HL-60 (cell line): ENCODE measurements around the gene PRPSAP2.

Source experiments
- DNase-seq, 2 experiments: peaks; one replicate each; pipeline ENCODE4 v3.0.0-alpha.2; 2010 to 2020; ENCODE audit warnings: low read depth in 1 of 2, low spot score in 1 of 2
- H3K27ac ChIP-seq: fragments of 250-450 bp; sonication (Bioruptor Pico); replicated peaks from 2 replicates; pipeline ENCODE4 v1.5.1; 2020; ENCODE audit warnings: mild to moderate bottlenecking, moderate library complexity
- H3K27me3 ChIP-seq: fragments of 250-450 bp; sonication (Bioruptor Pico); 2 replicates; pipeline ENCODE4 v1.5.1; 2021; ENCODE audit warnings: mild to moderate bottlenecking, moderate library complexity; ENCODE audit not compliant: insufficient read depth, poor library complexity, severe bottlenecking
- H3K4me3 ChIP-seq: replicated peaks from 2 replicates; pipeline ENCODE4 v1.5.1; 2011; ENCODE audit warnings: mild to moderate bottlenecking, control low read depth, low read length; ENCODE audit not compliant: insufficient read depth
- CTCF ChIP-seq: IDR thresholded peaks from one replicate; pipeline ENCODE4 v1.5.1; 2011; ENCODE audit warnings: low read length, control low read depth, inconsistent platforms; ENCODE audit not compliant: insufficient read depth
- GABPA ChIP-seq: IDR thresholded peaks from 2 replicates; pipeline ENCODE4 v1.6.1; 2012; ENCODE audit warnings: low read depth
- POLR2AphosphoS5 ChIP-seq: IDR thresholded peaks from 2 replicates; pipeline ENCODE4 v1.6.1; 2012; ENCODE audit warnings: low read depth
- REST ChIP-seq: IDR thresholded peaks from 2 replicates; pipeline ENCODE4 v1.6.1; 2012; ENCODE audit warnings: low read depth; ENCODE audit not compliant: insufficient replicate concordance
- SPI1 ChIP-seq: IDR thresholded peaks from 2 replicates; pipeline ENCODE4 v1.6.1; 2012; ENCODE audit warnings: low read depth, mild to moderate bottlenecking, borderline replicate concordance

The PRPSAP2 gene

GRCh38 chr17:18925187-18925586 is 67.3 kb downstream of the PRPSAP2 start:
- DNase-seq: no peak
- no peak for TF ChIP-seq CTCF
- TF ChIP-seq REST: no peak
- TF ChIP-seq POLR2AphosphoS5: no peak
- no peak for TF ChIP-seq GABPA
- TF ChIP-seq SPI1: no peak
- Histone ChIP-seq H3K27me3 (no peaks in the 10 kb centered on the region), H3K4me3 (no peak overlapping the region), H3K27ac (no peak overlapping the region)

GRCh38 chr17:18928628-18929125 is 70.7 kb downstream of the PRPSAP2 start:
- DNase-seq: no peak
- TF ChIP-seq POLR2AphosphoS5 (no peak), REST (no peak), SPI1 (no peak), GABPA (no peak), CTCF (no peak)
- Histone ChIP-seq H3K27me3 (no peaks in the 10 kb centered on the region), H3K4me3 (no peak overlapping the region), H3K27ac (no peak overlapping the region)

- no peak overlapping the region for H3K27ac ChIP-seq
- DNase-seq: no peak
- H3K27me3 ChIP-seq: no peaks in the 10 kb centered on the region
- no peak for TF ChIP-seq SPI1
- TF ChIP-seq POLR2AphosphoS5: no peak
- TF ChIP-seq GABPA: no peak
- no peak overlapping the region for H3K4me3 ChIP-seq
These were observed 74.6 kb downstream of the PRPSAP2 start for GRCh38 chr17:18932360-18933055.

- Histone ChIP-seq H3K27ac (no peak overlapping the region), H3K4me3 (no peak overlapping the region), H3K27me3 (no peaks in the 10 kb centered on the region)
- DNase-seq: no peak
- no peak for TF ChIP-seq CTCF
- no peak for TF ChIP-seq REST
- no peak for TF ChIP-seq SPI1
- TF ChIP-seq POLR2AphosphoS5: no peak
- no peak for TF ChIP-seq GABPA
These were observed 75.4 kb downstream of the PRPSAP2 start for GRCh38 chr17:18933102-18934058.
